PC-9 (cell line): ENCODE results near the gene IRF4. TPM values are rescaled to one million over a fixed set of nuclear protein-coding genes. Genes with fewer than 3 reads are reported as not detected.

ENCODE experiments used
- BruUV-seq: library from RNA; stranded (reverse); fragments of 400-500 nt; replicated peaks from 2 replicates; lab custom pipeline; 2021; lab: Mats Ljungman, UMichigan
- CTCF ChIA-PET: fragments of 300-600 bp; sonication (Branson Sonifier 250); formaldehyde crosslinking; loops from one replicate; lab custom pipeline; 2022; ENCODE audit warnings: antibody characterized with exemption; lab: Charles Lee
- POLR2A ChIA-PET: fragments of 300-600 bp; sonication (Branson Sonifier 250); formaldehyde crosslinking; loops from one replicate; lab custom pipeline; 2022; ENCODE audit warnings: antibody characterized with exemption; ENCODE audit not compliant: unreplicated experiment; lab: Charles Lee
- DNase-seq, 2 experiments: peaks; one replicate each; pipeline versions ENCODE4 v3.0.0 to v3.0.0-alpha.2; 2015 to 2022; ENCODE audit warnings: mixed read lengths in 1 of 2
- H2AFZ ChIP-seq: fragments of 200-600 bp; sonication (generic); 2 replicates; pipeline ENCODE4 v1.8.1; 2017; ENCODE audit warnings: antibody characterized with exemption
- H3F3A ChIP-seq: fragments of 200-600 bp; sonication (generic); 2 replicates; pipeline ENCODE4 v1.8.1; 2017; ENCODE audit warnings: antibody characterized with exemption, mild to moderate bottlenecking, low read depth; ENCODE audit not compliant: insufficient read depth
- H3K27ac ChIP-seq: fragments of 200-600 bp; sonication (generic); 2 replicates; pipeline ENCODE4 v1.6.1; 2016; ENCODE audit warnings: mixed run types
- H3K27me3 ChIP-seq: fragments of 200-600 bp; sonication (generic); 2 replicates; pipeline ENCODE4 v1.6.1; 2016; ENCODE audit warnings: low read depth, mixed run types; ENCODE audit not compliant: insufficient read depth
- H3K36me3 ChIP-seq: fragments of 200-600 bp; sonication (generic); 2 replicates; pipeline ENCODE4 v1.6.1; 2016; ENCODE audit warnings: low read depth, mixed run types
- H3K4me1 ChIP-seq: fragments of 200-600 bp; sonication (generic); replicated peaks from 2 replicates; pipeline ENCODE4 v1.6.1; 2016; ENCODE audit warnings: mixed run types; ENCODE audit not compliant: insufficient read depth
- H3K4me2 ChIP-seq: fragments of 200-600 bp; sonication (generic); 2 replicates; pipeline ENCODE4 v1.6.1; 2017; ENCODE audit warnings: mixed run types
- H3K4me3 ChIP-seq: fragments of 200-600 bp; sonication (generic); 2 replicates; pipeline ENCODE4 v1.6.1; 2016; ENCODE audit warnings: mixed run types
- H3K79me2 ChIP-seq: fragments of 200-600 bp; sonication (generic); 2 replicates; pipeline ENCODE4 v1.6.1; 2017; ENCODE audit warnings: low read depth, mixed run types
- H3K9me2 ChIP-seq: fragments of 200-600 bp; sonication (generic); 2 replicates; pipeline ENCODE4 v1.8.1; 2017; ENCODE audit warnings: mild to moderate bottlenecking; ENCODE audit not compliant: insufficient read depth
- H3K9me3 ChIP-seq: fragments of 200-600 bp; sonication (generic); 2 replicates; pipeline ENCODE4 v1.8.1; 2016; ENCODE audit warnings: low read depth; ENCODE audit not compliant: insufficient read depth
- H4K20me1 ChIP-seq: fragments of 200-600 bp; sonication (generic); 2 replicates; pipeline ENCODE4 v1.8.1; 2017; ENCODE audit not compliant: insufficient read depth
- CTCF ChIP-seq: fragments of 200-600 bp; sonication (generic); conservative IDR thresholded peaks from 2 replicates; pipeline ENCODE4 v1.6.1; 2017; ENCODE audit warnings: mixed run types, antibody characterized with exemption, mild to moderate bottlenecking, moderate library complexity
- EZH2 ChIP-seq: fragments of 200-600 bp; sonication (generic); IDR thresholded peaks from 2 replicates; pipeline ENCODE4 v1.8.0; 2017; ENCODE audit warnings: antibody characterized with exemption, low read depth
- intact Hi-C: fragments of 100-400 bp; cut with micrococcal nuclease; formaldehyde crosslinking; loops from one replicate; pipeline ENCODE4 v1.10.0; 2022; ENCODE audit not compliant: unreplicated experiment
- total RNA-seq: library from RNA; stranded (reverse); gene quantifications from 2 replicates; pipeline ENCODE4 v1.2.3, GENCODE V29; 2021

IRF4 gene
- total RNA-seq, 1 experiment from 2014 or later: not detected

DNA sequence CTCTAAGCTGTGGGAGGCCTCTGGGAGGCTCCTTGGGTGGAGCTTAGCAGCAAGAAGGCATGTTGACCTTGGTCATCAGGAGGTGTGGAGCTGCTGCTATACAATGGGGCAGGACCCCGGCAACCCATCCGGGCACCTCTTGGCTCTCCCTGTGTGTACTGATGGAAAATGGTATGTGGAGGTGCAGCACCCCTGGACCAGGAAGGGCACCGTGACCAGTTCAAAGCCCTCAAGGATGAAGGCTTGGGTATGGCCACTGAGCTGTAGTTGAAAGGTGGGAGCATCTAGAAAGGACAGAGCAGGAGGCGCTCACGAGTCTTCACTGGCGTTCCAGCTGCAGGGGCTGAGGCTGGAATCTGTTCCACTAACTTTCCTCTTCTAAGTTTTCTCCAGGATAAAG is 6.7 kb upstream of the IRF4 start:
- DNase-seq: no peak
- BruUV-seq: no TSS peak
- Histone ChIP-seq H3K27me3 (peaks cover 62% of the 10 kb centered on the region), H3K36me3 (no peaks in the 10 kb centered on the region), H3K4me2 (no peak overlapping the region), H3K9me2 (no peaks in the 10 kb centered on the region), H3F3A (no peaks in the 10 kb centered on the region), H4K20me1 (no peaks in the 10 kb centered on the region), H3K4me3 (no peak overlapping the region), H3K9me3 (no peaks in the 10 kb centered on the region), H3K27ac (no peak overlapping the region), H2AFZ (no peak overlapping the region), H3K79me2 (no peaks in the 10 kb centered on the region), H3K4me1 (no peaks in the 10 kb centered on the region)
- intact Hi-C loops: no loop called here
- CTCF ChIA-PET: no interaction called here
- POLR2A ChIA-PET: no interaction called here
- TF ChIP-seq CTCF: no peak
- no peak for TF ChIP-seq EZH2

- ChIA-PET POLR2A (no interaction called here), CTCF (no interaction called here)
- intact Hi-C loops: no loop called here
- H4K20me1 ChIP-seq: no peaks in the 10 kb centered on the region
- H3K9me3 ChIP-seq: no peaks in the 10 kb centered on the region
- no peaks in the 10 kb centered on the region for H3F3A ChIP-seq
- no peak for DNase-seq
- H3K79me2 ChIP-seq: no peaks in the 10 kb centered on the region
- no peaks in the 10 kb centered on the region for H3K4me1 ChIP-seq
- no TSS peak for BruUV-seq
- H3K4me2 ChIP-seq: no peak overlapping the region
- H3K27ac ChIP-seq: no peak overlapping the region
- H3K9me2 ChIP-seq: no peaks in the 10 kb centered on the region
- TF ChIP-seq EZH2 (no peak), CTCF (no peak)
- no peaks in the 10 kb centered on the region for H3K36me3 ChIP-seq
- H3K4me3 ChIP-seq: no peak overlapping the region
- peaks cover 61% of the 10 kb centered on the region for H3K27me3 ChIP-seq
- H2AFZ ChIP-seq: no peak overlapping the region
Measured at GRCh38 chr6:385614-386013, 5.9 kb upstream of the IRF4 start.

- Histone ChIP-seq H3K4me3 (no peak overlapping the region), H3K27ac (no peak overlapping the region), H3K27me3 (peaks cover 49% of the 10 kb centered on the region), H3K9me3 (no peaks in the 10 kb centered on the region), H3K9me2 (no peaks in the 10 kb centered on the region), H3F3A (no peaks in the 10 kb centered on the region), H3K36me3 (no peaks in the 10 kb centered on the region), H3K4me1 (no peaks in the 10 kb centered on the region), H3K4me2 (no peak overlapping the region), H2AFZ (no peak overlapping the region), H3K79me2 (no peaks in the 10 kb centered on the region), H4K20me1 (no peaks in the 10 kb centered on the region)
- ChIA-PET POLR2A (no interaction called here), CTCF (interaction anchor here (0.7 kb wide), 1 partner anchor 1008 kb away, joined by 18 read pairs; no protein-coding TSS in a partner anchor)
- intact Hi-C loops: no loop called here
- no peak for DNase-seq
- BruUV-seq: no TSS peak
- TF ChIP-seq CTCF: no peak
- TF ChIP-seq EZH2: no peak
Measured at GRCh38 chr6:386688-387266, 4.8 kb upstream of the IRF4 start.
